ENCODE results near the gene TMEM9.

The TMEM9 gene

GRCh38 chr1:201145816-201146215, 8.5 kb downstream of the TMEM9 start:
- DNase-seq (ENCODE audit: low spot score), result no peak

GRCh38 chr1:201145132-201145531, 9.1 kb downstream of the TMEM9 start:
- no peak for TF ChIP-seq CTCF (IDR thresholded peaks at IDR 0.05; ENCODE audit: extremely low read depth, missing control alignments)
- no peak for DNase-seq (ENCODE audit: low spot score)

More at GRCh38 chr1:201145816-201146215, 8.5 kb downstream of the TMEM9 start:
- TF ChIP-seq CTCF (IDR thresholded peaks at IDR 0.05; ENCODE audit: extremely low read depth, missing control alignments), result no peak

- TF ChIP-seq CTCF (IDR thresholded peaks at IDR 0.05; ENCODE audit: extremely low read depth, missing control alignments), result no peak
- DNase-seq (ENCODE audit: low spot score), result no peak
Observed at GRCh38 chr1:201144701-201145100, 9.6 kb downstream of the TMEM9 start.

GRCh38 chr1:201143726-201144635, 10.3 kb downstream of the TMEM9 start:
- no peak for DNase-seq (ENCODE audit: low spot score)
- TF ChIP-seq CTCF (IDR thresholded peaks at IDR 0.05; ENCODE audit: extremely low read depth, missing control alignments), result no peak

- no peak for DNase-seq (ENCODE audit: low spot score)
- TF ChIP-seq CTCF (IDR thresholded peaks at IDR 0.05; ENCODE audit: extremely low read depth, missing control alignments), result no peak
Observed at GRCh38 chr1:201142849-201143725, 11.2 kb downstream of the TMEM9 start.

- no peak for DNase-seq (ENCODE audit: low spot score)
Observed at GRCh38 chr1:201142011-201142848, 12.0 kb downstream of the TMEM9 start.

More at GRCh38 chr1:201142011-201142848, 12.0 kb downstream of the TMEM9 start:
- no peak for TF ChIP-seq CTCF (IDR thresholded peaks at IDR 0.05; ENCODE audit: extremely low read depth, missing control alignments)
